GM21723 (cell line): ENCODE data around the gene NFKB2.
A peak's percentile ranks its signal among the peaks of the same experiment; 100 is the strongest.

Experiments used
- ATAC-seq: cut with Tn5 transposase; IDR thresholded peaks from one replicate; pipeline ENCODE4 v1.9.1; 2021; ENCODE audit warnings: mild to moderate bottlenecking, moderate library complexity; ENCODE audit not compliant: unreplicated experiment

Gene NFKB2

GRCh38 chr10:102407425-102408130 lies 12.1 kb downstream of the NFKB2 start:
- ATAC-seq: no peak

- no peak for ATAC-seq
These were observed 12.7 kb downstream of the NFKB2 start for GRCh38 chr10:102408131-102408727.

- no peak for ATAC-seq
These were observed 13.5 kb downstream of the NFKB2 start for GRCh38 chr10:102408728-102409603.

GRCh38 chr10:102409604-102410428 lies 14.3 kb downstream of the NFKB2 start:
- no peak for ATAC-seq

- no peak for ATAC-seq
These were observed 15.0 kb downstream of the NFKB2 start for GRCh38 chr10:102410429-102411073.

- no peak for ATAC-seq
These were observed 16.1 kb downstream of the NFKB2 start for GRCh38 chr10:102411341-102412255.

DNA sequence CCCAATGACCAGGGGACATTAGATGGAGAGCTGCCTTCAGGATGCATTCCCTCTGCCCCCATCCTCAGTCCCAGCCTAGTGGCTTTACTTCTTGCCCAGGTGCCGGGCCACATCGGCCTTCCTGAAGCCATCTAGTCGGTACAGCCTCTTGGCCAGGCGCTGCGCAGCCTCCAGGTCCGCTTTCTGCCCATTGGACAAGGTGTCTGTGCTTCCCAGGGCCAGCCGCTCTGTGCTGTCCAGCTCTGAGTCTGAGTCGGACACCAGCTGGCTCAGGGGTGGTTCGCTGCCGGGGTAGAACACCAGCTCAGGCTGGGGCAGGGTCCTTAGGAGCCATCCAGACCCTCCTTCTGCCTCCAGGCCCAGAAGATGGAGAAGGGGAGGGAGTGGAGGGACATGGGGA lies 16.8 kb downstream of the NFKB2 start:
- no peak for ATAC-seq

GRCh38 chr10:102413053-102413705 lies 17.7 kb downstream of the NFKB2 start:
- no peak for ATAC-seq

DNA sequence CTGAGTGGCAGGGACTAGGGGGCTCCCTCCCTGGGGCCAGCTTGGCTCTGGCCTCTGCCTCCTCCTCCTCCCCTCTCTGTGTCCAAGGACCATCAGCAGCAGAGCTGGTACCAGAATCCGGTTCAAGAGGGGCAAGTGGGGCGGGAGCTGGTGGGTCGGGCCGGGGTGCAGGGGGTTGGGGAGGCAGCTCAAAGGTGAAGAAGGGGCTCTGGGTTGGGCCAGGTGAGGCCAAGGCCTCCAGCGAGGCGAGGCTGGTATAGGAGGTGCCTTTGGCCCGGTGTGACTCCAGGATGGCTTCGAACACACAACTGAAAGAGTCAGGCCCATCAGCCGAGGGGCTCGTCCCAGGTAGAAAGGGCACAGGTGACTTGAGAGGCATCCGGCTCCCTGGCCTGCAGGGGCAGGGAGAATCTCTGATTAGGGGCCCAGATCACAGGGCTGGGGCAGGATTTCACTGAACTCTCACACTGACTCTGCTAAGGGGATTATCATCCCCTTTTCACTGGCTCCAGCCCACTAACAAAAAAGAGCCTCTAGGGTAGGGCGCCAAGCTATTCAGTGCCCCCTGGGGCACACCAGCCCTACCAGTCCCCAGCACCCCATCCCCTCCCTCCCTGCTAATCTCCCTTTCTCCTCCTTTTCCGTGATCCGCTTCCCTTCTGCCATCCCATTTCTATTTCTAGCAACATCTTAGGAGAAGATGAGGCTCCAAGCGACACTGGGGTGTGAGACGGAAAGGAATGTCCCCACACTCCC lies 18.5 kb downstream of the NFKB2 start:
- ATAC-seq: no peak

GRCh38 chr10:102414749-102415148 lies 19.2 kb downstream of the NFKB2 start:
- ATAC-seq: no peak

- no peak for ATAC-seq
These were observed 20.8 kb downstream of the NFKB2 start for GRCh38 chr10:102416283-102416682.

DNA sequence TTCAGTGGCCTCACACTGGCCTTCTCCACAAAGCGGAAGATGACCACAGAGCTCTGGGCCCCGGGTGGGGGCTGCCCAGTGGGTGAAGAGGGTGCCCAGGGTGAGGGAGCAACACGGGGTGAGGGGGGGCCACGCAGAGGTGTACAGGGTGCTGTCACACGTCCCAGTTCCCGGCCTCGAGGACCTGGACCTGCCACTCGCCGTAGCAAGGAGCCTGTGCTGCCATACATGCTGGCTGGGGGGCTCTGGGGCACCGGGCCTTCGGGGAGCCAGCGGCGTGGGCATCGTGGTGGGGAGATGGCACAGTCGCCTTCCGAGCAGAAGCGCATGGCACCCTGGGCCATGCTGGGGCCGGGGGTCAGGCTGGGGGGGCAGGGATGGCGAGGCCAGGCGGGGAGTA lies 21.2 kb downstream of the NFKB2 start:
- no peak for ATAC-seq

DNA sequence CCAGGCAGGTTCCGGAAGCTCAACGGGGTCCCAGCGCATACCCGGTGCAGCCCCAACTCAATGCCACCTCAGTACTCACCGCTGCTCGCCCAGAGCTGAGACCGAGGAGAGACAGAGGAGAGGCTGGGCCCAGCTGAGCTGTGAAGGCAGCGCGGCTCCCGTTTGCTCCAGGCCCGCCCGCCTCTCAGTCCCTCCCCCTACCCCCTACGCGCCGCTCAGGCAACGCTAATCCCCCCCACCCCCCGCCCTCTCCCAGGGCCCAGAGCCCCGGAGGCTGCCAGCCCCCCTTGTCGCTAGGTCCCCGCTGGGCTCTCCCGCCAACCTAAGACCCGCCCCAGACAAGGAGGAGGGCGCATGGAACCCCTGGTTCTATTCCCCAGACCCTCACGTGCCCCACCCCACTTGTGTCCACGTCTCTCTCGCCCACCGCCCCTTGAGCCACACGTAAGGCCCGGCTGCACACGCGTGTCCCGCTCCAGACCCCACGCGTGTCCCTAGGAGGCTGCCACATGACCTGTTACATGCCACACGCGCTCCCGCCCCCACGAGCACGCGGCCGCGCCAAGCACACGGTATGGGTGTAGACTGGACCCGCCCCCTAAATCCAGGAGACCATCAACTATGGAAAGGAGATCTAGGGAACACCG lies 23.2 kb downstream of the NFKB2 start, which contains the start of gene PSD:
TSS of gene PSD (minus strand) at position 164 of the 647 bp plus-strand sequence. CDS start 1,747 bp downstream, outside the sequence.
- ATAC-seq: no peak

DNA sequence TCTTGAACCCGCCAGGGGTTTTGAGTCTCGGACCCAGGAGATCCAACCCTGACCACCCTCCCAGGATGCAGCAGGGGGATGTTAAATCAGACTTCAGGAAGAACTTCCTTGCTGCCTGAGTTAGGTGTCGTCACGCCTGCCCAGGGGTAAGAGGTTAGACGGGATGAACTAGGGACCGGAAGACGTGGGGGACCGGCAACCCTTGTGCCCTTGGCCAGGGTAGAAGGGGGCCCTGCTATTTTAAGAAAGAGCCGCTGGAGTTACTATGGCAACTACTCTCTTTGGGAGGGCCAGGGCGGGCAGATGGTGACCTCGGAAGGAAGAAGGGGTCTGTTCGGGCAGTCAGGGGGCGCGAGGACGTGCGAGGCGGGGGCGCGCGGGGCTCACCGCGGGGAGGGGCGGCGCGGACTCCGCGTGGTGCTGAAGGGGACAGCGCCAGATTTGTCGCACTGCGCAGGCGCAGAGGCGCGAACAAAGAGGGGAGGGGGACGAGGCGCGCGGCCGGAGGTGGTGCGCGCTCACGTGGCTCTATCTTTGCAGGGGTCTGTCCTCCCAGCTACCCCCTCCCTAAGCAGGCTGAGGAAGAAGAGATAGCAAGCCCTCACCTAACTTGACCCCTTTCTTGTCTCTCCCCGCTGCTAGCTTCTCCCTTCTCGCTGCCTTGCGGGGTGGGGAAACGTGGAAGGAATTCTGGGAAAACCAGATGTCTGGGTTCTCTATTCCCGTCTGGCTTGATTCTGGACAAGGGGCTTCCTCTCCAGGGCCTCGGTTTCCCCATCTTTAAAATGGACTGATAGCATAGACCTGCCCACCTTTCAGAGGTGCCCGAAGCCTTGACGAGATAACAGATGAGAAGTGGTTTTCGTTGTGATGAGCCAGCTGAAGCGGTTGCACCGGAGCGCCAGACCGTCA lies 24.0 kb downstream of the NFKB2 start:
- ATAC-seq: no peak

DNA sequence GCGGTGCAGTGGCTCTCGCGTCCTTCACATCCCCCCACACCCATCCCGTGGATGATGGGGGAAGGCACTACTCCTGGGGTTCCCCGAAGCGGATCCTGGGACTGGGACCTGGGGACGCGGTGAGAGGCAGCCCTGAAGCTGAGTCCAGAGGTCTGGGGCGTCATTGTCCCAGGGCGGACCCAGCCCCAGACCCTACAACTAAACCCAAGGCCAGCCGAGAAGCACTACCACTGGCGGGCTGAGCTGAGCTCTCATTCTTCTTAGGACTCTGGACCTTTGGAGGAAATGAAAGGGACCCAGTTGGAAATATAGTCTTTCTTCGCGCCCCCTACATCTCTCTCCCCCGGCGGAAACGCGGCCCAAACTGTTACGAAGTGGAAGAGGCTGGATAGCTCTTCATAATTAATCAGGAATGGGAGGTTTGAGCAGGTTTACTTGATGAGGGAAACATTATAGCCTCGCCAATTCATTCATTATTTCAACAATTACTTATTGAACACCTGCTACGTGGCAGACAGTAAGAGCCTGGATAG lies 24.7 kb downstream of the NFKB2 start:
- peak; percentile 1 for ATAC-seq
